Fibroblast of pulmonary artery (primary cell): Measurements from ENCODE around the gene AGPAT4.
A peak's percentile ranks its signal among the peaks of the same experiment; 100 is the strongest.

Source experiments
- DNase-seq: peaks from one replicate; pipeline ENCODE4 v3.0.0-alpha.2; 2010; ENCODE audit warnings: low read depth
- H3K4me3 ChIP-seq: replicated peaks from 2 replicates; pipeline ENCODE4 v1.5.1; 2011; ENCODE audit warnings: low read depth, mild to moderate bottlenecking, control low read depth, low read length, moderate library complexity
- CTCF ChIP-seq: IDR thresholded peaks from 2 replicates; pipeline ENCODE4 v1.5.1; 2011; ENCODE audit warnings: mild to moderate bottlenecking, control low read depth, low read length, inconsistent platforms; ENCODE audit errors: missing control alignments

AGPAT4 gene

DNA sequence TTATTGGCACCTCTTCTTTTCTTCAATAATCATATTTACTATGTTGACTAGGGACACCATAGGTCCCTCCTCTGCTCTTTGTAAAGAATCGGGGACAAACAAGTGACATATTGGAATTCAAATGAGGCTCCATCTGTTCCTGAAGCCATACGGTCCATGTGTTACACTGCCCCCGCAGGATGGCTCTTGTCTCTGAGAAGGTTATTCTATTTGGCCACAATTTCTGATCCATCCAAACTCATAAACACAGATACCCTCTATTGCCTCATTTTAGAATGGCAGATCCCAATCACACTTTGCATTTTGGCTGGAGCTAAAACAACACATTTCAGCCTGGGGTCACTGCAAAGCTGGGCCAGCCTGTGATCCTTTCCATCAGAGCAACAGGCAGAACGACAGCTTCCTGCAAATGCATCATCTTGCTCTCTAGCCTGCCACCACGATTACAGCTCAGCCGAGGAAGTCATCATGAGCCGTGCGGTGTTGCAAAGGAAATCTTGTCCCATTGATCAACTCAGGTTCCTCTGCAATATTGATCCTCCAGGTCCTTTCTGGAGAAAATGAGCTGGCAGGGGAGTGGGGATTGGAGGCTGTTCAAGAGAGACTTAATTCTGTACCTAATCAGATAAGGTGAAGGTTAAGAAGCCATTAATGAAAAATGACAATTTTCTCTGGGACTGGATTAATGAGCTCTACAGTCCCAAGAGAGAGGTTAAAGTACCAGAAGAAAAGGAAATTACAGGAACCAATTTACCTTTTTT is 73.1 kb downstream of the AGPAT4 start:
- H3K4me3 ChIP-seq, result no peak overlapping the region
- no peak for DNase-seq

GRCh38 chr6:161199850-161200249 is 74.0 kb downstream of the AGPAT4 start:
- TF ChIP-seq CTCF, result no peak
- H3K4me3 ChIP-seq, result no peak overlapping the region
- no peak for DNase-seq

More for the DNA sequence above, 73.1 kb downstream of the AGPAT4 start:
- TF ChIP-seq CTCF, result peak; percentile 1

DNA sequence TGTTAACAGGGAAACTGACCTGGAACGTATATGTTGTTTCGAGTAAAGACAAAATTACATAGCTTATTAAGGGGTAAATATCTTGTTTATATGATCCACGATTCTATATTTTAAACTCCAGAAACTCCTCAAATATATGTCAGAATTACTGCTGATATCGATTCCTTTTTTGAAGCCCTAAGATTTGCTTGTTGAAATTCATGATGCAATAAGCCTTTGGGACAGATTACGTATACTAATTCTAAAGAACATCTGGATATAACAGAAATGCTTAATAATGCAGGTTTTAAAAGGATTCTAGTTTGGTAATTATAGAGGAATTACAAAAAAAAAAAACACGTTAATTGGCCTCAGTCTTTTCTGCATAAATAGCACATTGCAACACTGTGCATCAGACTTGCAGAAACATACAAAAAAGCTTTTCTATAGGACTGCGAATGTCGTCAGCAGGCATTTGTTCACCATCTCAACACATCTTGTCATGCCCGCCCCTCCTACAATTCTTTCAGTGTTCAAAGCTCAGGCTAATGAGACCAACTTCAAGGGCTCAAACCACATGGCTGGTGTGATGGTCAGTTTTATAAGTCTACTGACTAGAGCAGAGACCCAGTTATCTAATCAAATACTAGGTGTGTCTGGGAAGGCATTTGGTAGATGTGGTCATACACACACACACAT is 74.9 kb downstream of the AGPAT4 start:
- no peak overlapping the region for H3K4me3 ChIP-seq
- DNase-seq, result no peak
- no peak for TF ChIP-seq CTCF

- peak; percentile 72 for DNase-seq
- no peak for TF ChIP-seq CTCF
- no peak overlapping the region for H3K4me3 ChIP-seq
Observed at GRCh38 chr6:161198176-161198575, 75.7 kb downstream of the AGPAT4 start.

GRCh38 chr6:161195386-161195785 is 78.5 kb downstream of the AGPAT4 start:
- no peak for DNase-seq
- H3K4me3 ChIP-seq, result no peak overlapping the region
- no peak for TF ChIP-seq CTCF

DNA sequence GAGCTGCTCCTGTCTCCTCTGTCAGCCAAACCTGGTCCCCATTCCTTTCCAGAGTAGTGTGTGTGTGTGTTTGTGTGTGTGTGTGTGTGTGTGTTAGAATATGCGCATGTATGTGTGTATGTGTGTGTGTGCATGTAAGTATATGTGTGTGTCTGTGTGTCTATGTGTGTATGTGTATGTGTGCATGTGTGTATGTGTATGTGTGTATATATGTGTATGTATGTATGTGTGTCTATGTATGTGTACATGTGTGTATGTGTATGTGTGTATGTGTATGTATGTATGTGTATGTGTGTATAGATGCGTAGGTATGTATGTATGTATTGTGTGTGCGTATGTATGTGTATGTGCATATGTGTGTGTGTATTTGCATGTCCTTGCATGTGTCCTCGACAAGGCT is 79.5 kb downstream of the AGPAT4 start:
- H3K4me3 ChIP-seq, result no peak overlapping the region
- TF ChIP-seq CTCF, result no peak
- DNase-seq, result no peak
